Keratinocyte (primary cell): ENCODE data around the gene KCNK5. TPM values are rescaled to one million over a fixed set of nuclear protein-coding genes. Genes with fewer than 3 reads are reported as not detected.

Experiments
- DNase-seq: peaks from one replicate; pipeline ENCODE4 v3.0.0-alpha.2; 2011; ENCODE audit warnings: low read depth, missing footprints, low spot score
- FAIRE-seq: peaks from 2 replicates; lab custom pipeline; 2011; peaks lifted over from hg19 to GRCh38; lab: Jason Lieb, UNC
- H2AFZ ChIP-seq: 2 replicates; pipeline ENCODE4 v1.6.0; 2012; ENCODE audit warnings: low read length, control low read depth, inconsistent platforms; ENCODE audit not compliant: control insufficient read depth
- H3K27ac ChIP-seq: 2 replicates; pipeline ENCODE4 v1.5.1; 2011; ENCODE audit warnings: low read length; ENCODE audit not compliant: control insufficient read depth, insufficient read depth
- H3K27me3 ChIP-seq: 3 replicates; pipeline ENCODE4 v1.6.0; 2011; ENCODE audit warnings: low read length; ENCODE audit not compliant: control insufficient read depth, insufficient read depth; ENCODE audit errors: extremely low read depth
- H3K36me3 ChIP-seq, 2 experiments: 2 replicates in 1 of 2; 3 replicates in 1 of 2; pipeline ENCODE4 v1.5.1; 2011; ENCODE audit warnings: low read length in 2 of 2, mild to moderate bottlenecking in 1 of 2; ENCODE audit not compliant: control insufficient read depth in 2 of 2, insufficient read depth in 2 of 2; ENCODE audit errors: extremely low read depth in 1 of 2
- H3K4me1 ChIP-seq: 3 replicates; pipeline ENCODE4 v1.5.1; 2011; ENCODE audit warnings: low read length; ENCODE audit not compliant: control insufficient read depth, insufficient read depth; ENCODE audit errors: extremely low read depth
- H3K4me2 ChIP-seq: 3 replicates; pipeline ENCODE4 v1.6.0; 2011; ENCODE audit warnings: low read depth, low read length; ENCODE audit not compliant: control insufficient read depth, insufficient read depth; ENCODE audit errors: extremely low read depth
- H3K4me3 ChIP-seq, 3 experiments: fragments of 200-600 bp in 1 of 3; sonication (generic) in 1 of 3; 2 replicates in 2 of 3; 3 replicates in 1 of 3; pipeline ENCODE4 v1.5.1; 2011 to 2016; ENCODE audit warnings: low read length in 3 of 3, mild to moderate bottlenecking in 3 of 3, control low read depth in 2 of 3, inconsistent platforms in 1 of 3, low read depth in 1 of 3, mixed read lengths in 1 of 3, mixed run types in 1 of 3, moderate library complexity in 1 of 3; ENCODE audit not compliant: control insufficient read depth in 2 of 3, insufficient read depth in 2 of 3; ENCODE audit errors: extremely low read depth in 1 of 3
- H3K79me2 ChIP-seq: 2 replicates; pipeline ENCODE4 v1.6.0; 2012; ENCODE audit warnings: low read length; ENCODE audit not compliant: control insufficient read depth, insufficient read depth
- H3K9ac ChIP-seq: 3 replicates; pipeline ENCODE4 v1.6.0; 2011; ENCODE audit warnings: low read length; ENCODE audit not compliant: control insufficient read depth, insufficient read depth; ENCODE audit errors: extremely low read depth
- H3K9me1 ChIP-seq: 3 replicates; pipeline ENCODE4 v1.6.0; 2011; ENCODE audit warnings: low read length; ENCODE audit not compliant: control insufficient read depth, insufficient read depth; ENCODE audit errors: extremely low read depth
- H3K9me3 ChIP-seq: 2 replicates; pipeline ENCODE4 v1.5.1; 2012; ENCODE audit warnings: low read depth, low read length; ENCODE audit not compliant: control insufficient read depth
- H4K20me1 ChIP-seq: 3 replicates; pipeline ENCODE4 v1.6.0; 2011; ENCODE audit warnings: low read length; ENCODE audit not compliant: control insufficient read depth, insufficient read depth; ENCODE audit errors: extremely low read depth
- CTCF ChIP-seq, 3 experiments: IDR thresholded peaks in 1 of 3; conservative IDR thresholded peaks in 1 of 3; optimal IDR thresholded peaks in 1 of 3; 2 replicates in 2 of 3; 3 replicates in 1 of 3; pipeline versions ENCODE3 to v1.5.1; 2011; ENCODE audit warnings: low read length in 3 of 3, mild to moderate bottlenecking in 3 of 3, moderate library complexity in 2 of 3, control low read depth in 1 of 3, inconsistent platforms in 1 of 3; ENCODE audit not compliant: insufficient read depth in 2 of 3; ENCODE audit errors: extremely low read depth in 1 of 3
- EZH2 ChIP-seq: IDR thresholded peaks from one replicate; pipeline ENCODE4 v1.6.1; 2012; ENCODE audit warnings: inconsistent platforms, mild to moderate bottlenecking, low read length, moderate library complexity
- dilution Hi-C: fragments of 300-500 bp; cut with MboI; formaldehyde crosslinking; loops from one replicate; pipeline ENCODE4 v1.7.0; 2020; ENCODE audit warnings: low sequenced_read_pairs; ENCODE audit not compliant: extremely low pct_ligation_motif_present
- polyA plus RNA-seq, 5 experiments: library from polyadenylated mRNA; depleted of rRNA in 3 of 5; stranded (reverse) in 3 of 5; stranded (forward) in 1 of 5; unstranded in 1 of 5; fragments of >200 nt; gene quantifications; 1 replicate in 1 of 5; 2 replicates in 3 of 5; 3 replicates in 1 of 5; pipeline versions ENCODE4 v1.2.1 to v1.2.3, GENCODE V29; 2011 to 2012; ENCODE audit warnings: missing spikeins in 2 of 5, low read depth in 1 of 5, low replicate concordance in 1 of 5

Gene KCNK5
- polyA plus RNA-seq, 1 donor (not counting 4 experiments of a cell fraction or from before 2014, with no cell fraction given), result not detected

- Histone ChIP-seq H3K4me2 (no peak overlapping the region), H3K9me1 (no peaks in the 10 kb centered on the region), H3K79me2 (no peaks in the 10 kb centered on the region), H3K36me3 (no peaks in the 10 kb centered on the region), H3K27me3 (peaks cover 6% of the 10 kb centered on the region), H4K20me1 (no peaks in the 10 kb centered on the region), H3K9ac (no peak overlapping the region), H3K4me3 (no peak overlapping the region), H2AFZ (no peak overlapping the region), H3K27ac (no peak overlapping the region), H3K9me3 (no peaks in the 10 kb centered on the region), H3K4me1 (no peaks in the 10 kb centered on the region)
- DNase-seq (no peak), FAIRE-seq (no peak)
- TF ChIP-seq EZH2, result no peak
- no peak for TF ChIP-seq CTCF (optimal IDR thresholded peaks at IDR 0.05 in 1 of 3, IDR thresholded peaks at IDR 0.05 in 1 of 3, conservative IDR thresholded peaks at IDR 0.05 in 1 of 3; ENCODE audit: extremely low read depth in 1 of 3, insufficient read depth in 2 of 3, low read length in 3 of 3)
- dilution Hi-C loops, result no loop called here
Measured at GRCh38 chr6:39266375-39266774, 37.1 kb upstream of the KCNK5 start.

- Histone ChIP-seq H3K4me3 (no peak overlapping the region), H3K36me3 (no peaks in the 10 kb centered on the region), H3K9me1 (no peaks in the 10 kb centered on the region), H4K20me1 (no peaks in the 10 kb centered on the region), H3K4me1 (no peaks in the 10 kb centered on the region), H3K79me2 (no peaks in the 10 kb centered on the region), H2AFZ (no peak overlapping the region), H3K9ac (no peak overlapping the region), H3K27ac (no peak overlapping the region), H3K9me3 (no peaks in the 10 kb centered on the region), H3K4me2 (no peak overlapping the region), H3K27me3 (peaks cover 6% of the 10 kb centered on the region)
- DNase-seq (no peak), FAIRE-seq (no peak)
- dilution Hi-C loops, result no loop called here
- TF ChIP-seq CTCF (optimal IDR thresholded peaks at IDR 0.05 in 1 of 3, IDR thresholded peaks at IDR 0.05 in 1 of 3, conservative IDR thresholded peaks at IDR 0.05 in 1 of 3; ENCODE audit: extremely low read depth in 1 of 3, insufficient read depth in 2 of 3, low read length in 3 of 3), result no peak
- TF ChIP-seq EZH2, result no peak
Measured at GRCh38 chr6:39263303-39264037, 34.2 kb upstream of the KCNK5 start.
